Calu3 (cell line): ENCODE measurements around the gene TMEM14A. TPM values are rescaled to one million over a fixed set of nuclear protein-coding genes. Genes with fewer than 3 reads are reported as not detected.

Source experiments
- BruUV-seq: library from RNA; stranded (reverse); fragments of 400-500 nt; replicated peaks from 2 replicates; lab custom pipeline; 2021; lab: Mats Ljungman, UMichigan
- CTCF ChIA-PET: fragments of 300-600 bp; sonication (Branson Sonifier 250); formaldehyde crosslinking; loops from one replicate; lab custom pipeline; 2022; ENCODE audit warnings: antibody characterized with exemption; lab: Charles Lee
- DNase-seq: peaks from one replicate; pipeline ENCODE4 v3.0.0; 2022
- H3K27ac Mint-ChIP-seq: one replicate; pipeline ENCODE4 v1.8.0; 2022; ENCODE audit warnings: mixed read lengths; ENCODE audit not compliant: unreplicated experiment
- H3K27me3 Mint-ChIP-seq: one replicate; pipeline ENCODE4 v1.8.0; 2022; ENCODE audit warnings: mixed read lengths; ENCODE audit not compliant: unreplicated experiment
- H3K36me3 Mint-ChIP-seq: one replicate; pipeline ENCODE4 v1.8.0; 2022; ENCODE audit warnings: mild to moderate bottlenecking, moderate library complexity, mixed read lengths; ENCODE audit not compliant: insufficient read depth, unreplicated experiment
- H3K4me1 Mint-ChIP-seq: one replicate; pipeline ENCODE4 v1.8.0; 2022; ENCODE audit warnings: mild to moderate bottlenecking, low read depth, mixed read lengths; ENCODE audit not compliant: unreplicated experiment
- H3K4me3 Mint-ChIP-seq: one replicate; pipeline ENCODE4 v1.8.0; 2022; ENCODE audit warnings: mild to moderate bottlenecking, low read depth, moderate library complexity, mixed read lengths; ENCODE audit not compliant: unreplicated experiment
- H3K9me3 Mint-ChIP-seq: one replicate; pipeline ENCODE4 v1.8.0; 2022; ENCODE audit warnings: low read depth, mixed read lengths; ENCODE audit not compliant: unreplicated experiment
- CTCF ChIP-seq: fragments of 200-600 bp; IDR thresholded peaks from one replicate; pipeline ENCODE4 v1.8.0; 2022; ENCODE audit warnings: antibody characterized with exemption; ENCODE audit not compliant: unreplicated experiment
- intact Hi-C: fragments of 100-400 bp; cut with micrococcal nuclease; formaldehyde crosslinking; loops from one replicate; pipeline ENCODE4 v1.10.0; 2022; ENCODE audit not compliant: unreplicated experiment
- total RNA-seq: library from RNA; stranded (reverse); gene quantifications from 2 replicates; pipeline ENCODE4 v1.2.3, GENCODE V29; 2022

The TMEM14A gene
- total RNA-seq, 1 experiment from 2014 or later = 34.6 TPM

- BruUV-seq = no TSS peak
- TF ChIP-seq CTCF = no peak
- no peaks in the 10 kb centered on the region for H3K9me3 Mint-ChIP-seq
- DNase-seq = no peak
- CTCF ChIA-PET = no interaction called here
- H3K27ac Mint-ChIP-seq = no peak overlapping the region
- intact Hi-C loops = no loop called here
- H3K27me3 Mint-ChIP-seq = no peaks in the 10 kb centered on the region
- H3K36me3 Mint-ChIP-seq = peaks cover 17% of the 10 kb centered on the region
- no peak overlapping the region for H3K4me3 Mint-ChIP-seq
- H3K4me1 Mint-ChIP-seq = no peaks in the 10 kb centered on the region
Observed at GRCh38 chr6:52681416-52681815, 10.5 kb downstream of the TMEM14A start.

GRCh38 chr6:52686878-52687699, 16.2 kb downstream of the TMEM14A start:
- Mint-ChIP-seq H3K4me1 (no peaks in the 10 kb centered on the region), H3K27me3 (no peaks in the 10 kb centered on the region), H3K27ac (no peak overlapping the region), H3K4me3 (no peak overlapping the region), H3K9me3 (no peaks in the 10 kb centered on the region), H3K36me3 (peaks cover 8% of the 10 kb centered on the region)
- BruUV-seq = no TSS peak
- no peak for TF ChIP-seq CTCF
- intact Hi-C loops = no loop called here
- CTCF ChIA-PET = no interaction called here
- no peak for DNase-seq

GRCh38 chr6:52689857-52690256, 18.9 kb downstream of the TMEM14A start:
- no TSS peak for BruUV-seq
- CTCF ChIA-PET = no interaction called here
- H3K36me3 Mint-ChIP-seq = no peaks in the 10 kb centered on the region
- H3K4me1 Mint-ChIP-seq = no peaks in the 10 kb centered on the region
- no peaks in the 10 kb centered on the region for H3K9me3 Mint-ChIP-seq
- no peak overlapping the region for H3K4me3 Mint-ChIP-seq
- intact Hi-C loops = no loop called here
- no peak overlapping the region for H3K27ac Mint-ChIP-seq
- H3K27me3 Mint-ChIP-seq = no peaks in the 10 kb centered on the region
- TF ChIP-seq CTCF = no peak
- DNase-seq = no peak

- intact Hi-C loops = no loop called here
- Mint-ChIP-seq H3K27ac (no peak overlapping the region), H3K27me3 (peaks cover 3% of the 10 kb centered on the region), H3K36me3 (no peaks in the 10 kb centered on the region), H3K4me3 (no peak overlapping the region), H3K4me1 (no peaks in the 10 kb centered on the region), H3K9me3 (no peaks in the 10 kb centered on the region)
- no peak for DNase-seq
- CTCF ChIA-PET = no interaction called here
- no TSS peak for BruUV-seq
- TF ChIP-seq CTCF = no peak
Observed at GRCh38 chr6:52691718-52692117, 20.8 kb downstream of the TMEM14A start.
